Mucosa of rectum (tissue), 2 donors: ENCODE data around the gene GNB1.

Source experiments
- H3K27ac ChIP-seq, 2 donors: one replicate each; pipeline ENCODE4 v1.7.0; 2013; ENCODE audit warnings: inconsistent platforms in 2 of 2, low read depth in 2 of 2, low read length in 2 of 2
- H3K27me3 ChIP-seq, 2 donors: one replicate each; pipeline ENCODE4 v1.7.0; 2013; ENCODE audit warnings: low read length in 2 of 2; ENCODE audit not compliant: control insufficient read depth in 2 of 2, insufficient read depth in 2 of 2
- H3K36me3 ChIP-seq, 2 donors: one replicate each; pipeline ENCODE4 v1.7.0; 2013; ENCODE audit warnings: low read length in 2 of 2; ENCODE audit not compliant: control insufficient read depth in 2 of 2, insufficient read depth in 2 of 2
- H3K4me1 ChIP-seq, 2 donors: one replicate each; pipeline ENCODE4 v1.7.0; 2013; ENCODE audit warnings: low read length in 2 of 2, mild to moderate bottlenecking in 1 of 2; ENCODE audit not compliant: control insufficient read depth in 2 of 2, insufficient read depth in 2 of 2
- H3K4me3 ChIP-seq, 2 donors: one replicate each; pipeline ENCODE4 v1.7.0; 2013; ENCODE audit warnings: low read length in 2 of 2
- H3K9ac ChIP-seq, 2 donors: one replicate each; pipeline ENCODE4 v1.7.0; 2013; ENCODE audit warnings: low read length in 2 of 2, low read depth in 1 of 2, mild to moderate bottlenecking in 1 of 2
- H3K9me3 ChIP-seq, 2 donors: one replicate each; pipeline ENCODE4 v1.7.0; 2013; ENCODE audit warnings: low read length in 2 of 2; ENCODE audit not compliant: control insufficient read depth in 2 of 2
- donor health status: healthy.
- donor health status: Normal muscosa, but diverticular disease.

GNB1 gene

GRCh38 chr1:1907098-1907736 lies 16.3 kb upstream of the GNB1 start:
- peaks cover 14 to 18% of the 10 kb centered on the region in 2 donors for H3K4me1 ChIP-seq
- no peak overlapping the region for H3K4me3 ChIP-seq
- H3K9ac ChIP-seq = no peak overlapping the region
- H3K9me3 ChIP-seq = no peaks in the 10 kb centered on the region
- H3K27ac ChIP-seq = peak overlapping the region in 1 of 2 donors; percentile 23
- H3K36me3 ChIP-seq = no peaks in the 10 kb centered on the region
- H3K27me3 ChIP-seq = peaks cover 0 to 3% of the 10 kb centered on the region in 2 donors

GRCh38 chr1:1906185-1907097 lies 15.6 kb upstream of the GNB1 start:
- H3K9ac ChIP-seq = no peak overlapping the region
- no peaks in the 10 kb centered on the region for H3K36me3 ChIP-seq

GRCh38 chr1:1903224-1903623 lies 12.3 kb upstream of the GNB1 start:
- Histone ChIP-seq H3K36me3 (no peaks in the 10 kb centered on the region), H3K9ac (no peak overlapping the region), H3K9me3 (no peaks in the 10 kb centered on the region), H3K27me3 (peaks cover 0 to 3% of the 10 kb centered on the region in 2 donors), H3K27ac (no peak overlapping the region), H3K4me1 (peaks cover 9 to 11% of the 10 kb centered on the region in 2 donors), H3K4me3 (no peak overlapping the region)

More at GRCh38 chr1:1906185-1907097, 15.6 kb upstream of the GNB1 start:
- Histone ChIP-seq H3K9me3 (no peaks in the 10 kb centered on the region), H3K4me3 (no peak overlapping the region), H3K27ac (peak overlapping the region in 1 of 2 donors; percentile 23), H3K4me1 (peaks cover 14 to 18% of the 10 kb centered on the region in 2 donors), H3K27me3 (peaks cover 0 to 3% of the 10 kb centered on the region in 2 donors)

GRCh38 chr1:1901641-1902294 lies 10.9 kb upstream of the GNB1 start:
- Histone ChIP-seq H3K27ac (no peak overlapping the region), H3K27me3 (peaks cover 0 to 3% of the 10 kb centered on the region in 2 donors), H3K36me3 (no peaks in the 10 kb centered on the region), H3K9me3 (no peaks in the 10 kb centered on the region), H3K4me3 (no peak overlapping the region), H3K9ac (no peak overlapping the region), H3K4me1 (peaks cover 10 to 15% of the 10 kb centered on the region in 2 donors)

GRCh38 chr1:1900883-1901640 lies 10.2 kb upstream of the GNB1 start:
- Histone ChIP-seq H3K4me1 (peaks cover 6 to 12% of the 10 kb centered on the region in 2 donors), H3K9ac (no peak overlapping the region), H3K27me3 (peaks cover 0 to 3% of the 10 kb centered on the region in 2 donors), H3K9me3 (no peaks in the 10 kb centered on the region), H3K36me3 (no peaks in the 10 kb centered on the region), H3K27ac (no peak overlapping the region), H3K4me3 (no peak overlapping the region)

GRCh38 chr1:1899967-1900327 lies 9.1 kb upstream of the GNB1 start:
- H3K9ac ChIP-seq = no peak overlapping the region
- H3K4me1 ChIP-seq = peaks cover 16 to 22% of the 10 kb centered on the region in 2 donors
- H3K27ac ChIP-seq = no peak overlapping the region
- H3K36me3 ChIP-seq = no peaks in the 10 kb centered on the region
- peaks cover 2 to 3% of the 10 kb centered on the region in 2 donors for H3K27me3 ChIP-seq
- H3K4me3 ChIP-seq = no peak overlapping the region
- no peaks in the 10 kb centered on the region for H3K9me3 ChIP-seq

- H3K27me3 ChIP-seq = peaks cover 2 to 3% of the 10 kb centered on the region in 2 donors
- H3K36me3 ChIP-seq = no peaks in the 10 kb centered on the region
- peaks cover 20 to 27% of the 10 kb centered on the region in 2 donors for H3K4me1 ChIP-seq
- no peaks in the 10 kb centered on the region for H3K9me3 ChIP-seq
- no peak overlapping the region for H3K9ac ChIP-seq
- H3K27ac ChIP-seq = no peak overlapping the region
- no peak overlapping the region for H3K4me3 ChIP-seq
Observed at GRCh38 chr1:1899266-1899966, 8.5 kb upstream of the GNB1 start.

- H3K4me1 ChIP-seq = peaks cover 30 to 37% of the 10 kb centered on the region in 2 donors
- H3K4me3 ChIP-seq = no peak overlapping the region
- H3K9me3 ChIP-seq = no peaks in the 10 kb centered on the region
- H3K36me3 ChIP-seq = no peaks in the 10 kb centered on the region
- H3K27me3 ChIP-seq = peaks cover 2 to 3% of the 10 kb centered on the region in 2 donors
- H3K9ac ChIP-seq = no peak overlapping the region
- no peak overlapping the region for H3K27ac ChIP-seq
Observed at GRCh38 chr1:1898246-1898933, 7.5 kb upstream of the GNB1 start.
